ENCODE results near the gene ASXL3.

DNA sequence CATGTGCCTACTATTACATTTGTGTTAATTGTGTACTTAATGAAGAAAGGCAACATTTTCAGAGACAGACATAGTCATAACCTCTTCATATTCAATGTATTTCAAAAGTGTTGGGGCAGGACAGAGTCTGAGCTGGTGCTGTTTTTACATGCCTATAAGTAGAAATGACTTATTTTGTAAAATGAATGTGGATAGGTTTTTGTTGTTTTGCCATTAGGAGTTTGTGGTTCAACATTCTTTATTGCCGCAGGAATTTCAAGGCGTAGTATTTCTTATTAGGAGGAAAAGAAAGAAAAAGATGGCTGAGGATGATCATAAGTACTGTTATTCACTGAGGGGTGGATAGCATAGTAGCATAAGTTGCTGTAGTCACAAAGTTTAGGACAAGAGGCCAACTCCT lies 21.2 kb upstream of the ASXL3 start:
- TF ChIP-seq, protein P1, sequence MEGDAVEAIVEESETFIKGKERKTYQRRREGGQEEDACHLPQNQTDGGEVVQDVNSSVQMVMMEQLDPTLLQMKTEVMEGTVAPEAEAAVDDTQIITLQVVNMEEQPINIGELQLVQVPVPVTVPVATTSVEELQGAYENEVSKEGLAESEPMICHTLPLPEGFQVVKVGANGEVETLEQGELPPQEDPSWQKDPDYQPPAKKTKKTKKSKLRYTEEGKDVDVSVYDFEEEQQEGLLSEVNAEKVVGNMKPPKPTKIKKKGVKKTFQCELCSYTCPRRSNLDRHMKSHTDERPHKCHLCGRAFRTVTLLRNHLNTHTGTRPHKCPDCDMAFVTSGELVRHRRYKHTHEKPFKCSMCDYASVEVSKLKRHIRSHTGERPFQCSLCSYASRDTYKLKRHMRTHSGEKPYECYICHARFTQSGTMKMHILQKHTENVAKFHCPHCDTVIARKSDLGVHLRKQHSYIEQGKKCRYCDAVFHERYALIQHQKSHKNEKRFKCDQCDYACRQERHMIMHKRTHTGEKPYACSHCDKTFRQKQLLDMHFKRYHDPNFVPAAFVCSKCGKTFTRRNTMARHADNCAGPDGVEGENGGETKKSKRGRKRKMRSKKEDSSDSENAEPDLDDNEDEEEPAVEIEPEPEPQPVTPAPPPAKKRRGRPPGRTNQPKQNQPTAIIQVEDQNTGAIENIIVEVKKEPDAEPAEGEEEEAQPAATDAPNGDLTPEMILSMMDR (IDR thresholded peaks at IDR 0.05; ENCODE audit: insufficient read depth, low read length), result no peak
- no peak for TF ChIP-seq POLR2AphosphoS5 (IDR thresholded peaks at IDR 0.05; ENCODE audit: low read depth)
